ENCODE data around the gene HS2ST1. TPM values are rescaled to one million over a fixed set of nuclear protein-coding genes. Genes with fewer than 3 reads are reported as not detected.
A peak's percentile ranks its signal among the peaks of the same experiment; 100 is the strongest.

HS2ST1 gene
- total and polyA plus RNA-seq, 10 of the 15 experiments (the other 5 are each of a cell fraction or from before 2014, with no cell fraction given) = 5.4 to 30.8 (median 18.6) TPM

DNA sequence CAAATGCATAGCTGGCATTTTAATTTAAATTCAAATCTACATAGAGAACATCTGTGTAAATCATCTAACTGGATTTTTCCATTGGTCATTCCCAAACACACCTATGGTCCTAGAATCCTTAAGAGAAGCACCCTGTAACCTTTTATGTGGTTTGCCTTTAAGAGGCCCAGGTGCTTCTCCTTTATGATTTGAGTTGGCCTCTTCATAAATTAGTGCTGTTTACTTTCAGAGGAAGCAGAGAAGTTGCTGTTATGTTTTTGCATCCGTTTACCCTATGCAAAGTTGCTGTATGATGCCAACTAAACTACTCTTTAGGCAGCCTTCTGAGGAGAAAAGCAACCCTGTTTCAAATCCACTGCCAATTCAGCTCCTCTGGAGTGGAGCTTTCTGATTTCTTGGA lies 193.8 kb downstream of the HS2ST1 start:
- 0% methylated on average over 1 of the region's 1 CpG for WGBS (ENCODE audit: insufficient coverage, insufficient replicate concordance, low lambda C conversion rate, missing lambda C conversion rate)
- no peak overlapping the region for H3K4me3 ChIP-seq
- CTCF ChIA-PET = interaction anchor here (0.8 to 1.1 kb wide), 3 partner anchors 10 to 282 kb away, joined by 3 to 4 read pairs (median 3); no protein-coding TSS in a partner anchor

More for the DNA sequence above, 193.8 kb downstream of the HS2ST1 start:
- ChIA-PET SMC1A (ENCODE audit: uncharacterized antibody, unreplicated experiment) (interaction anchor here (0.6 to 1.7 kb wide), 6 partner anchors 10 to 136 kb away, joined by 3 to 6 read pairs (median 4); no protein-coding TSS in a partner anchor), POLR2A (interaction anchor here (1.1 kb wide), 2 partner anchors 44 to 50 kb away, joined by 3 read pairs; no protein-coding TSS in a partner anchor), RAD21 (ENCODE audit: unreplicated experiment) (no interaction called here)
- Histone ChIP-seq H3K4me1 (ENCODE audit: control insufficient read depth, insufficient read depth, low read length) (peaks cover 28% of the 10 kb centered on the region), H4K20me1 (ENCODE audit: control insufficient read depth, insufficient read depth) (no peaks in the 10 kb centered on the region), H3K4me2 (ENCODE audit: control insufficient read depth, insufficient read depth) (no peak overlapping the region), H3K36me3 (ENCODE audit: control insufficient read depth in 2 of 2, insufficient read depth in 2 of 2, low read length in 1 of 2) (no peaks in the 10 kb centered on the region), H3K79me2 (ENCODE audit: control insufficient read depth, insufficient read depth, low read length) (no peaks in the 10 kb centered on the region), H3K27ac (ENCODE audit: control insufficient read depth, insufficient read depth) (no peak overlapping the region), H3K27me3 (replicated peaks in 1 of 2; ENCODE audit: control insufficient read depth in 2 of 2, insufficient read depth in 2 of 2, low read length in 1 of 2) (no peaks in the 10 kb centered on the region), H2AFZ (ENCODE audit: control insufficient read depth, low read depth, low read length) (no peak overlapping the region), H3K9ac (ENCODE audit: control insufficient read depth, insufficient read depth, low read length) (no peak overlapping the region), H3K9me3 (replicated peaks; ENCODE audit: control insufficient read depth, insufficient read depth, low read length) (no peaks in the 10 kb centered on the region)
- TF ChIP-seq HDAC2 (IDR thresholded peaks at IDR 0.05) = no peak
- peak; percentile 50; the same call in 1 of the 2 replicates for TF ChIP-seq FOXM1 (IDR thresholded peaks at IDR 0.05; ENCODE audit: low read depth, low read length)
- TF ChIP-seq, protein P1, sequence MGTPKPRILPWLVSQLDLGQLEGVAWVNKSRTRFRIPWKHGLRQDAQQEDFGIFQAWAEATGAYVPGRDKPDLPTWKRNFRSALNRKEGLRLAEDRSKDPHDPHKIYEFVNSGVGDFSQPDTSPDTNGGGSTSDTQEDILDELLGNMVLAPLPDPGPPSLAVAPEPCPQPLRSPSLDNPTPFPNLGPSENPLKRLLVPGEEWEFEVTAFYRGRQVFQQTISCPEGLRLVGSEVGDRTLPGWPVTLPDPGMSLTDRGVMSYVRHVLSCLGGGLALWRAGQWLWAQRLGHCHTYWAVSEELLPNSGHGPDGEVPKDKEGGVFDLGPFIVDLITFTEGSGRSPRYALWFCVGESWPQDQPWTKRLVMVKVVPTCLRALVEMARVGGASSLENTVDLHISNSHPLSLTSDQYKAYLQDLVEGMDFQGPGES (IDR thresholded peaks at IDR 0.05) = no peak
- TF ChIP-seq NFIC (IDR thresholded peaks at IDR 0.05; ENCODE audit: low read depth, low read length) = peak; percentile 62
- TF ChIP-seq MEF2B (IDR thresholded peaks at IDR 0.05; ENCODE audit: partially characterized antibody, poor library complexity, severe bottlenecking) = no peak
- TF ChIP-seq RAD51 (IDR thresholded peaks at IDR 0.05) = no peak
- peak; percentile 91 for TF ChIP-seq TCF7 (IDR thresholded peaks at IDR 0.05; ENCODE audit: borderline replicate concordance)
- no peak for TF ChIP-seq GABPA (IDR thresholded peaks at IDR 0.05; ENCODE audit: low read depth)
- TF ChIP-seq HDGF (IDR thresholded peaks at IDR 0.05) = no peak
- TF ChIP-seq PAX5 (IDR thresholded peaks at IDR 0.05; ENCODE audit: borderline replicate concordance, low read depth, low read length) = no peak
- 0 out of 2 replicates have a peak, but pooled peaks have one; percentile 20 for TF ChIP-seq CREM (IDR thresholded peaks at IDR 0.05; ENCODE audit: low read depth)
- no peak for TF ChIP-seq BMI1 (IDR thresholded peaks at IDR 0.05; ENCODE audit: borderline replicate concordance)
- peak; percentile 62 for TF ChIP-seq JUNB (IDR thresholded peaks at IDR 0.05)
- TF ChIP-seq RUNX3 (IDR thresholded peaks at IDR 0.05; ENCODE audit: low read length) = peak; percentile 89
- TF ChIP-seq SMC3 (IDR thresholded peaks at IDR 0.05; ENCODE audit: borderline replicate concordance, low read length) = no peak
- TF ChIP-seq MXI1 (IDR thresholded peaks at IDR 0.05; ENCODE audit: low read depth, low read length) = no peak
- intact Hi-C loops (cut with micrococcal nuclease; ENCODE audit: unreplicated experiment) = no loop called here
- DNase-seq (ENCODE audit: low read depth, low spot score) = no peak
- in situ Hi-C loops (cut with MboI) = no loop called here
- no peak for FAIRE-seq
- BruUV-seq (replicated peaks) = no TSS peak
- ATAC-seq = peak; percentile 68
